Hepatocyte (in vitro differentiated cells): ENCODE data around the gene WDR81.

Experiments used
- CTCF ChIP-seq: fragments of 200-600 bp; sonication (generic); IDR thresholded peaks from 2 replicates; pipeline ENCODE4 v1.5.1; 2016; ENCODE audit warnings: antibody characterized with exemption, mild to moderate bottlenecking; ENCODE audit not compliant: poor library complexity
- EZH2 ChIP-seq: fragments of 200-600 bp; sonication (generic); IDR thresholded peaks from 2 replicates; pipeline ENCODE4 v1.6.1; 2016; ENCODE audit warnings: antibody characterized with exemption, mild to moderate bottlenecking, borderline replicate concordance

- no peak for TF ChIP-seq CTCF
- no peak for TF ChIP-seq EZH2
Measured at GRCh38 chr17:1785930-1786329, 61.4 kb downstream of the WDR81 start.
